ENCODE results near the gene MYO10. TPM values are rescaled to one million over a fixed set of nuclear protein-coding genes. Genes with fewer than 3 reads are reported as not detected.

Gene MYO10
- total RNA-seq, 2 donors from 2014 or later: 40.0 to 89.2 TPM

- no peak overlapping the region for H3K27ac Mint-ChIP-seq
- H3K36me3 ChIP-seq (ENCODE audit: control insufficient read depth, insufficient read depth, low read length): peaks cover 98% of the 10 kb centered on the region
- no peaks in the 10 kb centered on the region for H3K4me1 ChIP-seq (ENCODE audit: control insufficient read depth, insufficient read depth, low read length)
- H3K27me3 ChIP-seq (ENCODE audit: control insufficient read depth, insufficient read depth, low read length, poor library complexity, severe bottlenecking): no peaks in the 10 kb centered on the region
- 93 to 94% methylated on average over 3 to 4 of the region's 4 CpGs for WGBS, 2 experiments (ENCODE audit: insufficient coverage in 1 of 2, insufficient read length in 1 of 2)
- DNase-seq: no peak
- H3K27me3 Mint-ChIP-seq (ENCODE audit: insufficient read depth): no peaks in the 10 kb centered on the region
- no peak for TF ChIP-seq CTCF (conservative IDR thresholded peaks at IDR 0.05)
- no peaks in the 10 kb centered on the region for H3K9me3 Mint-ChIP-seq
- peaks cover 91% of the 10 kb centered on the region for H3K36me3 Mint-ChIP-seq (ENCODE audit: low read depth)
- no peaks in the 10 kb centered on the region for H3K9me3 ChIP-seq (ENCODE audit: control insufficient read depth, low read length)
- no peaks in the 10 kb centered on the region for H3K4me1 Mint-ChIP-seq
- H3K4me3 Mint-ChIP-seq: no peak overlapping the region
- no peak overlapping the region for H3K4me3 ChIP-seq (ENCODE audit: low read length)
- no peak overlapping the region for H3K9ac ChIP-seq (ENCODE audit: extremely low read depth, low read length, poor library complexity, severe bottlenecking)
- no peak overlapping the region for H3K27ac ChIP-seq (ENCODE audit: low read depth, low read length)
Observed at GRCh38 chr5:16704945-16705344, 231.1 kb downstream of the MYO10 start.

- H3K36me3 ChIP-seq (ENCODE audit: control insufficient read depth, insufficient read depth, low read length): peaks cover 92% of the 10 kb centered on the region
- 86 to 92% methylated on average over 2 of the region's 2 CpGs for WGBS, 2 experiments (ENCODE audit: insufficient coverage in 1 of 2, insufficient read length in 1 of 2)
- TF ChIP-seq CTCF (conservative IDR thresholded peaks at IDR 0.05): no peak
- Mint-ChIP-seq H3K36me3 (ENCODE audit: low read depth) (peaks cover 88% of the 10 kb centered on the region), H3K27ac (peak overlapping the region; percentile 48), H3K27me3 (ENCODE audit: insufficient read depth) (no peaks in the 10 kb centered on the region), H3K9me3 (no peaks in the 10 kb centered on the region), H3K4me3 (no peak overlapping the region), H3K4me1 (no peaks in the 10 kb centered on the region)
- H3K27ac ChIP-seq (ENCODE audit: low read depth, low read length): peak overlapping the region; percentile 47
- H3K4me1 ChIP-seq (ENCODE audit: control insufficient read depth, insufficient read depth, low read length): no peaks in the 10 kb centered on the region
- DNase-seq: no peak
- H3K9me3 ChIP-seq (ENCODE audit: control insufficient read depth, low read length): no peaks in the 10 kb centered on the region
- H3K4me3 ChIP-seq (ENCODE audit: low read length): no peak overlapping the region
- no peaks in the 10 kb centered on the region for H3K27me3 ChIP-seq (ENCODE audit: control insufficient read depth, insufficient read depth, low read length, poor library complexity, severe bottlenecking)
- H3K9ac ChIP-seq (ENCODE audit: extremely low read depth, low read length, poor library complexity, severe bottlenecking): no peak overlapping the region
Observed at GRCh38 chr5:16702964-16703363, 233.1 kb downstream of the MYO10 start.

- Histone ChIP-seq H3K4me1 (ENCODE audit: control insufficient read depth, insufficient read depth, low read length) (no peaks in the 10 kb centered on the region), H3K27me3 (ENCODE audit: control insufficient read depth, insufficient read depth, low read length, poor library complexity, severe bottlenecking) (no peaks in the 10 kb centered on the region), H3K4me3 (ENCODE audit: low read length) (no peak overlapping the region), H3K36me3 (ENCODE audit: control insufficient read depth, insufficient read depth, low read length) (peaks cover 90% of the 10 kb centered on the region), H3K9ac (ENCODE audit: extremely low read depth, low read length, poor library complexity, severe bottlenecking) (no peak overlapping the region), H3K27ac (ENCODE audit: low read depth, low read length) (no peak overlapping the region), H3K9me3 (ENCODE audit: control insufficient read depth, low read length) (no peaks in the 10 kb centered on the region)
- 96 to 97% methylated on average over 29 to 48 of the region's 48 CpGs for WGBS, 2 experiments (ENCODE audit: insufficient coverage in 1 of 2, insufficient read length in 1 of 2)
- Mint-ChIP-seq H3K4me1 (no peaks in the 10 kb centered on the region), H3K27me3 (ENCODE audit: insufficient read depth) (no peaks in the 10 kb centered on the region), H3K36me3 (ENCODE audit: low read depth) (peaks cover 86% of the 10 kb centered on the region), H3K27ac (no peak overlapping the region), H3K4me3 (no peak overlapping the region), H3K9me3 (no peaks in the 10 kb centered on the region)
- no peak for DNase-seq
- no peak for TF ChIP-seq CTCF (conservative IDR thresholded peaks at IDR 0.05)
Observed at GRCh38 chr5:16701134-16702099, 234.7 kb downstream of the MYO10 start.

All from endodermal cell (in vitro differentiated cells).